Progenitor cell of endocrine pancreas (in vitro differentiated cells): Measurements from ENCODE around the gene RFX3. TPM values are rescaled to one million over a fixed set of nuclear protein-coding genes. Genes with fewer than 3 reads are reported as not detected.

Source experiments
- DNase-seq: peaks from one replicate; pipeline ENCODE4 v3.0.0; 2021; ENCODE audit warnings: low spot score; ENCODE audit not compliant: unreplicated experiment
- H3K27ac Mint-ChIP-seq: 2 replicates; pipeline ENCODE4 v1.8.0; 2021; ENCODE audit warnings: mild to moderate bottlenecking, moderate library complexity, mixed read lengths
- H3K27me3 Mint-ChIP-seq: 2 replicates; pipeline ENCODE4 v1.8.0; 2021; ENCODE audit warnings: mixed read lengths
- H3K36me3 Mint-ChIP-seq: 2 replicates; pipeline ENCODE4 v1.8.0; 2022; ENCODE audit warnings: mixed read lengths; ENCODE audit not compliant: insufficient read depth
- H3K4me1 Mint-ChIP-seq: 2 replicates; pipeline ENCODE4 v1.8.0; 2021; ENCODE audit warnings: low read depth, mixed read lengths
- H3K4me3 Mint-ChIP-seq: 2 replicates; pipeline ENCODE4 v1.8.0; 2021; ENCODE audit warnings: low read depth, mild to moderate bottlenecking, moderate library complexity, mixed read lengths
- H3K9me3 Mint-ChIP-seq: 2 replicates; pipeline ENCODE4 v1.8.0; 2021; ENCODE audit warnings: low read depth, mixed read lengths
- CTCF ChIP-seq: fragments of 200-600 bp; sonication (generic); IDR thresholded peaks from one replicate; pipeline ENCODE4 v1.5.0; 2021; ENCODE audit warnings: antibody characterized with exemption, mild to moderate bottlenecking; ENCODE audit not compliant: unreplicated experiment
- total RNA-seq: library from RNA; stranded (reverse); gene quantifications from 2 replicates; pipeline ENCODE4 v1.2.1, GENCODE V29; 2021

The RFX3 gene
- total RNA-seq, 1 donor from 2014 or later: 53.9 TPM

- no peak for TF ChIP-seq CTCF
- Mint-ChIP-seq H3K9me3 (peaks cover 5% of the 10 kb centered on the region), H3K4me1 (no peaks in the 10 kb centered on the region), H3K4me3 (no peak overlapping the region), H3K27me3 (no peaks in the 10 kb centered on the region), H3K36me3 (peaks cover 9% of the 10 kb centered on the region), H3K27ac (no peak overlapping the region)
- DNase-seq: no peak
These were observed 93.9 kb downstream of the RFX3 start for GRCh38 chr9:3431890-3432289.

- no peaks in the 10 kb centered on the region for H3K27me3 Mint-ChIP-seq
- H3K27ac Mint-ChIP-seq: peak overlapping the region; percentile 58
- no peak for TF ChIP-seq CTCF
- H3K4me3 Mint-ChIP-seq: no peak overlapping the region
- no peak for DNase-seq
- H3K9me3 Mint-ChIP-seq: no peaks in the 10 kb centered on the region
- peaks cover 8% of the 10 kb centered on the region for H3K36me3 Mint-ChIP-seq
- H3K4me1 Mint-ChIP-seq: peaks cover 1% of the 10 kb centered on the region
These were observed 105.9 kb downstream of the RFX3 start for GRCh38 chr9:3419893-3420292.

GRCh38 chr9:3415906-3416305 is 109.9 kb downstream of the RFX3 start:
- TF ChIP-seq CTCF: no peak
- Mint-ChIP-seq H3K36me3 (peaks cover 5% of the 10 kb centered on the region), H3K4me1 (peaks cover 1% of the 10 kb centered on the region), H3K4me3 (no peak overlapping the region), H3K27ac (no peak overlapping the region), H3K9me3 (no peaks in the 10 kb centered on the region), H3K27me3 (no peaks in the 10 kb centered on the region)
- no peak for DNase-seq

- no peak for TF ChIP-seq CTCF
- H3K36me3 Mint-ChIP-seq: peaks cover 4% of the 10 kb centered on the region
- DNase-seq: no peak
- H3K27me3 Mint-ChIP-seq: no peaks in the 10 kb centered on the region
- H3K27ac Mint-ChIP-seq: no peak overlapping the region
- peaks cover 2% of the 10 kb centered on the region for H3K4me1 Mint-ChIP-seq
- no peak overlapping the region for H3K4me3 Mint-ChIP-seq
- no peaks in the 10 kb centered on the region for H3K9me3 Mint-ChIP-seq
These were observed 111.8 kb downstream of the RFX3 start for GRCh38 chr9:3413984-3414383.

GRCh38 chr9:3410461-3410860 is 115.3 kb downstream of the RFX3 start:
- H3K9me3 Mint-ChIP-seq: no peaks in the 10 kb centered on the region
- no peak overlapping the region for H3K4me3 Mint-ChIP-seq
- no peaks in the 10 kb centered on the region for H3K36me3 Mint-ChIP-seq
- no peak for TF ChIP-seq CTCF
- no peak overlapping the region for H3K27ac Mint-ChIP-seq
- peaks cover 2% of the 10 kb centered on the region for H3K4me1 Mint-ChIP-seq
- H3K27me3 Mint-ChIP-seq: no peaks in the 10 kb centered on the region
- no peak for DNase-seq
